ENCODE measurements around the gene RAPGEF6. TPM values are rescaled to one million over a fixed set of nuclear protein-coding genes. Genes with fewer than 3 reads are reported as not detected.

RAPGEF6 gene
- total RNA-seq, 1 experiment from 2014 or later = 25.0 TPM

GRCh38 chr5:131581702-131582101, 53.3 kb downstream of the RAPGEF6 start:
- Histone ChIP-seq H3K9me3 (ENCODE audit: control insufficient read depth, insufficient read depth, low read depth, low read length) (peaks cover 2% of the 10 kb centered on the region; the same call in 1 of the 2 replicates), H3K4me3 (ENCODE audit: low read depth in 2 of 2, low read length in 2 of 2) (no peak overlapping the region), H3K36me3 (ENCODE audit: control insufficient read depth, insufficient read depth, low read length) (no peaks in the 10 kb centered on the region), H3K27ac (ENCODE audit: low read length) (no peak overlapping the region), H3K27me3 (ENCODE audit: control insufficient read depth, insufficient read depth, low read length) (no peaks in the 10 kb centered on the region), H3K4me1 (ENCODE audit: control insufficient read depth, insufficient read depth, low read length) (no peaks in the 10 kb centered on the region)
- intact Hi-C loops (cut with micrococcal nuclease; ENCODE audit: unreplicated experiment) = no loop called here
- ChIA-PET CTCF (no interaction called here), POLR2A (no interaction called here)
- DNase-seq (ENCODE audit: low read depth, low spot score) (no peak), ATAC-seq (no peak)
- no peak for TF ChIP-seq REST (IDR thresholded peaks at IDR 0.05; ENCODE audit: insufficient read depth in 1 of 2, low read depth in 2 of 2, low read length in 1 of 2)
- TF ChIP-seq POLR2AphosphoS5 (IDR thresholded peaks at IDR 0.05; ENCODE audit: low read depth, low read length) = no peak
- TF ChIP-seq CTCF (IDR thresholded peaks at IDR 0.05) = no peak
- TF ChIP-seq TCF7L2 (IDR thresholded peaks at IDR 0.05; ENCODE audit: low read depth, low read length) = no peak
- in situ Hi-C loops (cut with HindIII; ENCODE audit: low pct_unique_long_range_greater_than_20kb, low sequenced_read_pairs) = no loop called here
- BruUV-seq (replicated peaks) = no TSS peak

GRCh38 chr5:131579917-131580671, 54.9 kb downstream of the RAPGEF6 start:
- CTCF ChIA-PET = interaction anchor here (0.7 kb wide), 1 partner anchor 42 kb away, joined by 3 read pairs; no protein-coding TSS in a partner anchor
- intact Hi-C loops (cut with micrococcal nuclease; ENCODE audit: unreplicated experiment) = no loop called here

More at GRCh38 chr5:131579917-131580671, 54.9 kb downstream of the RAPGEF6 start:
- TF ChIP-seq POLR2AphosphoS5 (IDR thresholded peaks at IDR 0.05; ENCODE audit: low read depth, low read length) = no peak
- no peak for TF ChIP-seq CTCF (IDR thresholded peaks at IDR 0.05)
- no peak for TF ChIP-seq REST (IDR thresholded peaks at IDR 0.05; ENCODE audit: insufficient read depth in 1 of 2, low read depth in 2 of 2, low read length in 1 of 2)
- TF ChIP-seq TCF7L2 (IDR thresholded peaks at IDR 0.05; ENCODE audit: low read depth, low read length) = no peak
- TF ChIP-seq SIN3A (IDR thresholded peaks at IDR 0.05; ENCODE audit: borderline replicate concordance, insufficient read depth, low read depth, low read length) = no peak
- Histone ChIP-seq H3K27ac (ENCODE audit: low read length) (no peak overlapping the region), H3K9me3 (ENCODE audit: control insufficient read depth, insufficient read depth, low read depth, low read length) (peaks cover 2% of the 10 kb centered on the region; the same call in 1 of the 2 replicates), H3K36me3 (ENCODE audit: control insufficient read depth, insufficient read depth, low read length) (no peaks in the 10 kb centered on the region), H3K4me1 (ENCODE audit: control insufficient read depth, insufficient read depth, low read length) (no peaks in the 10 kb centered on the region), H3K4me3 (ENCODE audit: low read depth in 2 of 2, low read length in 2 of 2) (no peak overlapping the region), H3K27me3 (ENCODE audit: control insufficient read depth, insufficient read depth, low read length) (no peaks in the 10 kb centered on the region)
- ATAC-seq (no peak), DNase-seq (ENCODE audit: low read depth, low spot score) (no peak)
- BruUV-seq (replicated peaks) = no TSS peak
- in situ Hi-C loops (cut with HindIII; ENCODE audit: low pct_unique_long_range_greater_than_20kb, low sequenced_read_pairs) = no loop called here
- POLR2A ChIA-PET = no interaction called here
